ENCODE data around the gene HRAS.

DNA sequence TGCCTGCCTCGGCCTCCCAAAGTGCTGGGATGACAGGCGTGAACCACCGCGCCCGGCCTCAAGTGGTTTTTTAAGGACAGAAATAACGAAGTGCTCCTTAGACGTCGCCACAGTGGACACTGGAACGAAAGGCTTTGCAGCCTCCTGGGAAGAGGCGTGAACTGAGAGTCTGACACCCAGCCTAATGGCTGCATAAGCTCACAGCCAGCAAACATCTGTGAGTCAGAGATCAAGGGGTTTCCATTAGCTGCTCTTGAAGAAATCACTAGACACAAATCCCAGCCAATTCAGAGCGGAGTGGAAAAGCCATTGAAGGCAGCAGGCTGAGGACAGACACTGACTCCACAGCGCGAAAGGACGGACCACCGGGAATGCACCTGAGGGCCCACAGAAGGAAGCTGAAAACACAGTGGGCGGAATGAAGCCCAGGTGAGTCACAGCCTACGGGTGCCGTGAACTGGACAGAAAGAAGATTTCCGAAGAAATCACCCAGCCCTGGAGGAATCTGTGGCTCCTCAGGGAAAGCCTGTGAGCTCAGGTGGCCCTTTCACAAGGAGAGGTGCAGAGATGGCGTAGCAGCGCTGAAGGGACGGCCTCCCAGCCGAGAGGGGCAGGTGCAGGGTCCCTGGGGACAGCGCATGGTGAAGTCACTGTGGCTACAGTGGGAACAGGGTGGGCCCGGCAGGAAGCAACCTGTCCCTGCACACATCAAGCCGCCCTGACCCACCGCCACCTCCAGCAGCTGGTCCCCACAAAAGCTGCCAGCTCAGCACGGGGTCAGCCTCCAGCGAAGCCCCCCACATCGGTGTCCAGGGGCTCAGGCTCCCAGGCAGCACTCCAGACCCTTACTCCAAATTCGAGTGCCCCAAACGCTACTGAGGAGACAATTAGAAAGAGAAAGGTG is 13.6 kb upstream of the HRAS start:
- TF ChIP-seq, protein P1, sequence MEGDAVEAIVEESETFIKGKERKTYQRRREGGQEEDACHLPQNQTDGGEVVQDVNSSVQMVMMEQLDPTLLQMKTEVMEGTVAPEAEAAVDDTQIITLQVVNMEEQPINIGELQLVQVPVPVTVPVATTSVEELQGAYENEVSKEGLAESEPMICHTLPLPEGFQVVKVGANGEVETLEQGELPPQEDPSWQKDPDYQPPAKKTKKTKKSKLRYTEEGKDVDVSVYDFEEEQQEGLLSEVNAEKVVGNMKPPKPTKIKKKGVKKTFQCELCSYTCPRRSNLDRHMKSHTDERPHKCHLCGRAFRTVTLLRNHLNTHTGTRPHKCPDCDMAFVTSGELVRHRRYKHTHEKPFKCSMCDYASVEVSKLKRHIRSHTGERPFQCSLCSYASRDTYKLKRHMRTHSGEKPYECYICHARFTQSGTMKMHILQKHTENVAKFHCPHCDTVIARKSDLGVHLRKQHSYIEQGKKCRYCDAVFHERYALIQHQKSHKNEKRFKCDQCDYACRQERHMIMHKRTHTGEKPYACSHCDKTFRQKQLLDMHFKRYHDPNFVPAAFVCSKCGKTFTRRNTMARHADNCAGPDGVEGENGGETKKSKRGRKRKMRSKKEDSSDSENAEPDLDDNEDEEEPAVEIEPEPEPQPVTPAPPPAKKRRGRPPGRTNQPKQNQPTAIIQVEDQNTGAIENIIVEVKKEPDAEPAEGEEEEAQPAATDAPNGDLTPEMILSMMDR (conservative IDR thresholded peaks at IDR 0.05; ENCODE audit: low read depth, low read length) = no peak
- no peak for TF ChIP-seq EZH2 (IDR thresholded peaks at IDR 0.05; ENCODE audit: borderline replicate concordance, low read depth, low read length, poor library complexity, severe bottlenecking)

All from A673 (cell line).